ENCODE measurements around the gene CDT1.
A peak's percentile ranks its signal among the peaks of the same experiment; 100 is the strongest.

CDT1 gene

DNA sequence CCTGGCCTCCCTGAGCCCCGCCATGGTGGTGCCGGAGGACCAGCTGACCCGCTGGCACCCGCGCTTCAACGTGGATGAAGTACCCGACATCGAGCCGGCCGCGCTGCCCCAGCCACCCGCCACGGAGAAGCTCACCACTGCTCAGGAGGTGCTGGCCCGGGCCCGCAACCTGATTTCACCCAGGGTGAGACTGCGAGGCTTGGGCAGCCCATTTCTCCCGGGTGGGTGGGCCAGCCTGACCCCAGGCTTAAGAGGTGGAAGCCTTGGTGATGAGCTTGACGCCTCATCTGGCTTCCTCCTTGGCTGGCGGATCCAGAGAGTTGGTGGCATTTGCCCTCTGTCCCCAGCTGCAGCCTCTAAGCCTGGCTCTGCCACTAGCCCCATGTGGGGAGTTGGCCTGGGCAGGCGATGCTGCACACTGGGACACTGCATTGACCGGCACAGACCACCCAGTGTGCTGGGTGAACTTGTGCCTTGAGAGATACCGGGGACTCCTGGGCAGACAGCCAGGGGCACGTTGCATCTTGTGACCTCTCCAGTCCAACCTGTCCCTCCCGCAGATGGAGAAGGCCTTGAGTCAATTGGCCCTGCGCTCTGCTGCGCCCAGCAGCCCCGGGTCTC is 3.0 kb downstream of the CDT1 start:
- no peak for TF ChIP-seq CTCF (IDR thresholded peaks at IDR 0.05; ENCODE audit: borderline replicate concordance, insufficient read depth, low read depth, low read length)
- no peak overlapping the region for H3K4me3 ChIP-seq (ENCODE audit: low read depth, low read length)

DNA sequence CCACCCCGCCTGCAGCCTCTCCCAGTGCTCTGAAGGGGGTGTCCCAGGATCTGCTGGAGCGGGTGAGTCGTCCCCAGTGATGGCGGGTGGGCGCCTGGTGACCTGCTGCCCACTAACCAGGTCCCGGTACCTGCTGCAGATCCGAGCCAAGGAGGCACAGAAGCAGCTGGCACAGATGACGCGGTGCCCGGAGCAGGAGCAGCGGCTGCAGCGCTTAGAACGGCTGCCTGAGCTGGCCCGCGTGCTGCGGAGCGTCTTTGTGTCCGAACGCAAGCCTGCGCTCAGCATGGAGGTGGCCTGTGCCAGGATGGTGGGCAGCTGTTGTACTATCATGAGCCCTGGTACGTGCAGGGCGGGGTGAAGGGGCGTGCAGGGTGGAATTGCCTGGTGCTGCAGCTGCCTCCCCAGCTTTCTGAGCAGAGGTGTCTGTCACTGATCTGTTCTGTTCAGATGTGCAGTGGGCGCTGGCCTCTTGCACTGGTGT is 3.6 kb downstream of the CDT1 start:
- TF ChIP-seq CTCF (IDR thresholded peaks at IDR 0.05; ENCODE audit: borderline replicate concordance, insufficient read depth, low read depth, low read length): no peak
- no peak overlapping the region for H3K4me3 ChIP-seq (ENCODE audit: low read depth, low read length)

DNA sequence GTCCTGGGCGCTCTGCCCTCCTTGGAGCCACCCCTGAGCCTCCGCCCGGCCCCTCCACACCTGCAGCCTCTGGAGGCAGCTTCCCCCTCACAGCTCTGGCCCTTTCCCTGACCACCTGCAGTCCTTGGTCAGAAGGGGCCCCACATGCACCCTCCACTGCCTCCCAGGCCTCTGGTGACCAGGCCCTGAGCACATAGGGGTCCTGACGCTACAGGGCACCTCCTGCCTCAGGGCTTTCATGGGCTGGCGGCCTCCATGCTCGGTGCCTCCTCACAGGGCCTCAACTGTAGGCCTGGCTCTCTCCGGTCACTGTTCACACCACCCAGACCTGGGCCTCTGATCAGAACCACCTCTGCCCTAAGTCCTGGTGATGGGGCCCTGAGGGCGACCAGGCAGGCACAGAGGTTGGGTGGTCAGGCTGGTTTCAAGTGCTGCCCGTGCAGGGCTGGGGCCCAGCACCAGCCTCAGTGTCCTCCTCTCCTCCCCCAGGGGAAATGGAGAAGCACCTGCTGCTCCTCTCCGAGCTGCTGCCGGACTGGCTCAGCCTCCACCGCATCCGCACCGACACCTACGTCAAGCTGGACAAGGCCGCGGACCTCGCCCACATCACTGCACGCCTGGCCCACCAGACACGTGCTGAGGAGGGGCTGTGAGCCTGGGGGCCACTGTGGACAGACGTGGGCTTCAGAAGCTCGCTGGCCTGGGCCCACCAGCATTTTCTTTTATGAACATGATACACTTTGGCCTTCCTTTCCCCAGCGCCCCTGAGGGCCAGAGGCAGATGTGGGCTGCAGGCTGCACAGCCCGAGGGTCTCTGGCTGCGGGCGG is 4.3 kb downstream of the CDT1 start:
- H3K4me3 ChIP-seq (ENCODE audit: low read depth, low read length): no peak overlapping the region
- TF ChIP-seq CTCF (IDR thresholded peaks at IDR 0.05; ENCODE audit: borderline replicate concordance, insufficient read depth, low read depth, low read length): no peak

DNA sequence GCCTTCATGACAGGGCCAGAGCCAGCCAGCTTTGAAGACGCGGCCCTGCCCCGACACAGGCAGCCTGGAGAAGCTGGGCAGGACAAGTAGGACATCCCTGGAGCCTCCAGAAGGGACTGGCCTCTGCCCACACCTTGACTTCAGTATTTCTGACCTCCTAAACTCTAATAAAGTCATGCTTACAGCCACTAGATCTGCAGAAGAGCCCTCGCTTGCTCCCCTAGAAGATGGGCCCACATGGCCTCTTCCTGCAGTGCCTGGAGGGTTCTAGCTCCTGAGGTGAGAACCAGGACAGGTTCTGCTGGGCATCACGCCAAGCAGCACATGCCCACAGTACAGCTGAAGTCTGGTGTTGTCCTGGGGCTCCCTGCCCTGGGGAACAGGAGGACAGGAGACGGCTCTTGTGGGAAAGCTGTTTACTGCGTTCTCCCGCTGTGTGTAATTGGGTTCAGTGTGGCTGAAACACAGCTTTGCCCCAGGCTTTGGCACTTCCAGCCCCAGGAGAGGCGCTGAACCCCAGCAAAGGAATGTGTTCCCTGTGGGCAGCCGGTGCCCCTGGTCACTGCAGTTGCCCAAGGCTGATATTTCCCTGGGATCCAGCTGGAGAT is 5.6 kb downstream of the CDT1 start:
- no peak for TF ChIP-seq CTCF (IDR thresholded peaks at IDR 0.05; ENCODE audit: borderline replicate concordance, insufficient read depth, low read depth, low read length)
- no peak overlapping the region for H3K4me3 ChIP-seq (ENCODE audit: low read depth, low read length)

GRCh38 chr16:88809676-88810165 is 6.1 kb downstream of the CDT1 start:
- no peak for TF ChIP-seq CTCF (IDR thresholded peaks at IDR 0.05; ENCODE audit: borderline replicate concordance, insufficient read depth, low read depth, low read length)
- H3K4me3 ChIP-seq (ENCODE audit: low read depth, low read length): peak overlapping the region; percentile 94

- peak overlapping the region; percentile 94 for H3K4me3 ChIP-seq (ENCODE audit: low read depth, low read length)
- no peak for TF ChIP-seq CTCF (IDR thresholded peaks at IDR 0.05; ENCODE audit: borderline replicate concordance, insufficient read depth, low read depth, low read length)
These were observed 6.8 kb downstream of the CDT1 start for GRCh38 chr16:88810166-88810911.
